HCT116 (cell line): ENCODE results near the gene GEN1. TPM values are rescaled to one million over a fixed set of nuclear protein-coding genes. Genes with fewer than 3 reads are reported as not detected.

Experiments
- ATAC-seq: fragments of 200-7000 bp; cut with Tn5 transposase; 2 replicates; pipeline ENCODE4 v1.9.1; 2020; ENCODE audit warnings: mild to moderate bottlenecking, moderate library complexity
- BruUV-seq: library from RNA; stranded (reverse); fragments of 400-500 nt; replicated peaks from 2 replicates; lab custom pipeline; 2021; lab: Mats Ljungman, UMichigan
- CTCF ChIA-PET: fragments of 300-600 bp; sonication (Branson Sonifier 250); formaldehyde crosslinking; loops from one replicate; lab custom pipeline; 2021; ENCODE audit warnings: antibody characterized with exemption; lab: Charles Lee
- POLR2A ChIA-PET: fragments of 300-600, 350-600 bp; sonication (Branson Sonifier 250); formaldehyde crosslinking; loops from one replicate; lab custom pipeline; 2021; ENCODE audit warnings: antibody characterized with exemption; lab: Charles Lee
- RAD21 ChIA-PET, 2 experiments: fragments of 300-600 bp; sonication (Branson Sonifier 250); formaldehyde crosslinking; loops; one replicate each; lab custom pipeline; 2023; ENCODE audit warnings: low total read pairs in 2 of 2; ENCODE audit not compliant: uncharacterized antibody in 2 of 2, unreplicated experiment in 2 of 2, low non-redundant PET in 1 of 2; lab: Charles Lee
- DNase-seq: peaks from one replicate; pipeline ENCODE4 v3.0.0-alpha.2; 2010; ENCODE audit warnings: low read depth, low spot score
- H2AFZ ChIP-seq: fragments of 200-600 bp; shearing (Covaris generic), sonication (generic); 2 replicates; pipeline ENCODE4 v1.6.1; 2017; ENCODE audit warnings: low read depth, mixed run types, mixed read lengths, antibody characterized with exemption, low read length; ENCODE audit not compliant: poor library complexity, severe bottlenecking
- H3K27ac ChIP-seq: 2 replicates; pipeline ENCODE4 v1.5.1; 2012; ENCODE audit warnings: low read depth, low read length
- H3K27me3 ChIP-seq: fragments of 200-600 bp; sonication (generic); 2 replicates; pipeline ENCODE4 v1.6.1; 2016; ENCODE audit warnings: mixed run types, low read length, mixed read lengths; ENCODE audit not compliant: insufficient read depth
- H3K36me3 ChIP-seq, 2 experiments: fragments of 200-500 bp in 1 of 2; fragments of 200-600 bp in 1 of 2; sonication (Bioruptor generic) in 1 of 2; sonication (generic) in 1 of 2; 2 replicates each; pipeline versions ENCODE4 v1.5.1 to v1.6.1; 2014 to 2016; ENCODE audit warnings: low read length in 2 of 2, inconsistent platforms in 1 of 2, mixed read lengths in 1 of 2, mixed run types in 1 of 2; ENCODE audit not compliant: insufficient read depth in 2 of 2, control insufficient read depth in 1 of 2
- H3K4me1 ChIP-seq, 2 experiments: fragments of 200-600 bp in 1 of 2; sonication (generic) in 1 of 2; 2 replicates each; pipeline versions ENCODE4 v1.5.1 to v1.6.1; 2012 to 2017; ENCODE audit warnings: low read length in 2 of 2, inconsistent platforms in 1 of 2, mild to moderate bottlenecking in 1 of 2, mixed read lengths in 1 of 2, mixed run types in 1 of 2, moderate library complexity in 1 of 2; ENCODE audit not compliant: insufficient read depth in 2 of 2, control insufficient read depth in 1 of 2
- H3K4me2 ChIP-seq: fragments of 200-600 bp; sonication (generic); 2 replicates; pipeline ENCODE4 v1.6.1; 2017; ENCODE audit warnings: mixed run types, low read length, mixed read lengths
- H3K4me3 ChIP-seq, 2 experiments: fragments of 200-600 bp in 1 of 2; sonication (generic) in 1 of 2; replicated peaks in 1 of 2; 2 replicates each; pipeline ENCODE4 v1.5.1; 2011 to 2016; ENCODE audit warnings: low read length in 2 of 2, control low read depth in 1 of 2, low read depth in 1 of 2, mild to moderate bottlenecking in 1 of 2, mixed read lengths in 1 of 2, mixed run types in 1 of 2
- H3K79me2 ChIP-seq: fragments of 200-600 bp; sonication (generic); 2 replicates; pipeline ENCODE4 v1.6.1; 2017; ENCODE audit warnings: mild to moderate bottlenecking, mixed run types, low read length, moderate library complexity, mixed read lengths; ENCODE audit not compliant: insufficient read depth
- H3K9ac ChIP-seq: fragments of 200-600 bp; sonication (generic); 2 replicates; pipeline ENCODE4 v1.6.1; 2016; ENCODE audit warnings: low read length, mixed read lengths
- H3K9me2 ChIP-seq: fragments of 200-600 bp; sonication (generic), shearing (Covaris generic); 2 replicates; pipeline ENCODE4 v1.6.1; 2017; ENCODE audit warnings: mixed run types, mild to moderate bottlenecking, moderate library complexity; ENCODE audit not compliant: insufficient read depth
- H3K9me3 ChIP-seq, 2 experiments: fragments of 200-500 bp in 1 of 2; fragments of 200-600 bp in 1 of 2; sonication (Bioruptor generic) in 1 of 2; sonication (generic) in 1 of 2; 2 replicates each; pipeline ENCODE4 v1.6.1; 2014 to 2017; ENCODE audit warnings: low read length in 2 of 2, mixed read lengths in 2 of 2, inconsistent platforms in 1 of 2, low read depth in 1 of 2, mild to moderate bottlenecking in 1 of 2, mixed run types in 1 of 2, moderate library complexity in 1 of 2; ENCODE audit not compliant: control insufficient read depth in 1 of 2, insufficient read depth in 1 of 2
- H4K20me1 ChIP-seq: fragments of 200-600 bp; sonication (generic), shearing (Covaris generic); 2 replicates; pipeline ENCODE4 v1.6.1; 2017; ENCODE audit warnings: mixed run types, mild to moderate bottlenecking, moderate library complexity; ENCODE audit not compliant: insufficient read depth
- CBX3 ChIP-seq: IDR thresholded peaks from 2 replicates; pipeline ENCODE4 v1.6.1; 2012; ENCODE audit warnings: low read depth
- CEBPB ChIP-seq: IDR thresholded peaks from 2 replicates; pipeline ENCODE4 v1.6.1; 2012; ENCODE audit warnings: low read depth
- EZH2 ChIP-seq: fragments of 200-600 bp; sonication (generic); IDR thresholded peaks from 2 replicates; pipeline ENCODE4 v1.6.1; 2017; ENCODE audit warnings: antibody characterized with exemption, mixed run types
- FOSL1 ChIP-seq: IDR thresholded peaks from 2 replicates; pipeline ENCODE4 v1.6.1; 2012; ENCODE audit warnings: low read depth
- POLR2AphosphoS5 ChIP-seq: IDR thresholded peaks from 2 replicates; pipeline ENCODE4 v1.6.1; 2011; ENCODE audit warnings: mild to moderate bottlenecking, low read depth, low read length, moderate library complexity
- SP1 ChIP-seq: IDR thresholded peaks from 2 replicates; pipeline ENCODE4 v1.6.1; 2012; ENCODE audit warnings: low read depth
- TCF7L2 ChIP-seq: IDR thresholded peaks from 2 replicates; pipeline ENCODE4 v1.7.0; 2011; ENCODE audit warnings: borderline replicate concordance, inconsistent platforms; ENCODE audit not compliant: insufficient read depth, insufficient read length; ENCODE audit errors: extremely low read depth
- YY1 ChIP-seq: IDR thresholded peaks from 2 replicates; pipeline ENCODE4 v1.6.1; 2011; ENCODE audit warnings: low read length, low read depth, moderate library complexity, mild to moderate bottlenecking; ENCODE audit not compliant: insufficient replicate concordance; ENCODE audit errors: extremely low read depth
- ZFX ChIP-seq: fragments of 450-650 bp; IDR thresholded peaks from 2 replicates; pipeline ENCODE4 v1.6.1; 2017
- ZNF274 ChIP-seq: fragments of 200-500 bp; sonication (Bioruptor generic); IDR thresholded peaks from 2 replicates; pipeline ENCODE4 v1.6.1; 2014; ENCODE audit warnings: mild to moderate bottlenecking, low read depth, low read length, inconsistent platforms
- intact Hi-C: fragments of 100-400 bp; cut with micrococcal nuclease; formaldehyde crosslinking; loops from 2 replicates; pipeline ENCODE4 v1.10.0; 2022
- total RNA-seq: library from RNA; stranded (reverse); gene quantifications from one replicate; pipeline ENCODE4 v1.2.1, GENCODE V29; 2021; ENCODE audit not compliant: unreplicated experiment
- TF ChIP-seq, protein P1 (sequence below): IDR thresholded peaks from 2 replicates; pipeline ENCODE4 v1.6.1; 2012; ENCODE audit warnings: low read depth
- TF ChIP-seq, protein P2 (sequence below), 3 experiments: fragments of 200-600 bp in 1 of 3; sonication (generic) in 1 of 3; IDR thresholded peaks in 2 of 3; conservative IDR thresholded peaks in 1 of 3; 2 replicates each; pipeline ENCODE4 v1.5.1; 2012 to 2017; ENCODE audit warnings: low read depth in 2 of 3, low read length in 2 of 3, antibody characterized with exemption in 1 of 3, borderline replicate concordance in 1 of 3, control low read depth in 1 of 3, mild to moderate bottlenecking in 1 of 3, mixed read lengths in 1 of 3, mixed run types in 1 of 3, moderate library complexity in 1 of 3; ENCODE audit not compliant: insufficient read depth in 1 of 3

GEN1 gene
- total RNA-seq, 1 experiment from 2014 or later, result 19.7 TPM

DNA sequence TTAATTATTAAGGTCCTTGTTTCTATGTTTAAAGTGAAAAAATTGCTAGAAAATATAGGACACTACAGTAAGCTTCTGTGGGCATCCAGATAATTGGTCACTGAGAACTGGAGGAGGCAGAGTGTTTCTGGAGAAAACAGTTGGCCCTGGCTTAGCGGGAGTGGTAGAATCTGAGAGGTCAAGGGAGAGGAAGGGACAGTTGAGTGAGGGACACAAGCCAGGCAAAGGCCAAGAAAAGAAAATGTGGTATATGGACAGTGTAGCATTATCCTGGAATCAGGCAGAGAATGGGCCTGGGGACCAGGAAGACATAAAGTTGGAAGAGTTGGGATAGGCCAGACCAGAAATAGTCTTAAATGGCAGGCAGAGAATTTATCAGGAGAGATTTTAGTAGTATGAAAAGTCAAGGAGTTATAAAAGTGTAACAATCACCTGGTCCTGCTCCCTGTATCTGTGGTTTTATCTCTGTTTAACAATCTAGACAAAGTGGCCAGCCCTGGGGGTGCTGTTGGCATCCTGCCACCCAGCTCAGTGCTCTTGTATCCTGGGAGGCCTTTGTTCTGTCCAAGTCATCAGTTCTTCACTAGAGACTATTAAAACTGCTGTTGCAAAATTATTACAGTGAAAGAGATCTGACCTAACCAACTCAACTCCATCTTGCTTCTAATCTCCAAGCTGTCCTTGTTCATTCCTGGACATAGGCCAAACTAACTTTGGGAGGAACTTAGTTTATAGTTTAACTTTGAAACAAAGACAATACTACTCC lies 46.9 kb downstream of the GEN1 start:
- POLR2A ChIA-PET, result no interaction called here
- TF ChIP-seq ZNF274 (no peak), YY1 (no peak), CBX3 (no peak), TCF7L2 (no peak), SP1 (no peak), EZH2 (no peak), FOSL1 (no peak), POLR2AphosphoS5 (no peak), CEBPB (no peak), ZFX (no peak)
- TF ChIP-seq, protein P1, sequence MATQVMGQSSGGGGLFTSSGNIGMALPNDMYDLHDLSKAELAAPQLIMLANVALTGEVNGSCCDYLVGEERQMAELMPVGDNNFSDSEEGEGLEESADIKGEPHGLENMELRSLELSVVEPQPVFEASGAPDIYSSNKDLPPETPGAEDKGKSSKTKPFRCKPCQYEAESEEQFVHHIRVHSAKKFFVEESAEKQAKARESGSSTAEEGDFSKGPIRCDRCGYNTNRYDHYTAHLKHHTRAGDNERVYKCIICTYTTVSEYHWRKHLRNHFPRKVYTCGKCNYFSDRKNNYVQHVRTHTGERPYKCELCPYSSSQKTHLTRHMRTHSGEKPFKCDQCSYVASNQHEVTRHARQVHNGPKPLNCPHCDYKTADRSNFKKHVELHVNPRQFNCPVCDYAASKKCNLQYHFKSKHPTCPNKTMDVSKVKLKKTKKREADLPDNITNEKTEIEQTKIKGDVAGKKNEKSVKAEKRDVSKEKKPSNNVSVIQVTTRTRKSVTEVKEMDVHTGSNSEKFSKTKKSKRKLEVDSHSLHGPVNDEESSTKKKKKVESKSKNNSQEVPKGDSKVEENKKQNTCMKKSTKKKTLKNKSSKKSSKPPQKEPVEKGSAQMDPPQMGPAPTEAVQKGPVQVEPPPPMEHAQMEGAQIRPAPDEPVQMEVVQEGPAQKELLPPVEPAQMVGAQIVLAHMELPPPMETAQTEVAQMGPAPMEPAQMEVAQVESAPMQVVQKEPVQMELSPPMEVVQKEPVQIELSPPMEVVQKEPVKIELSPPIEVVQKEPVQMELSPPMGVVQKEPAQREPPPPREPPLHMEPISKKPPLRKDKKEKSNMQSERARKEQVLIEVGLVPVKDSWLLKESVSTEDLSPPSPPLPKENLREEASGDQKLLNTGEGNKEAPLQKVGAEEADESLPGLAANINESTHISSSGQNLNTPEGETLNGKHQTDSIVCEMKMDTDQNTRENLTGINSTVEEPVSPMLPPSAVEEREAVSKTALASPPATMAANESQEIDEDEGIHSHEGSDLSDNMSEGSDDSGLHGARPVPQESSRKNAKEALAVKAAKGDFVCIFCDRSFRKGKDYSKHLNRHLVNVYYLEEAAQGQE, result no peak
- TF ChIP-seq, protein P2, sequence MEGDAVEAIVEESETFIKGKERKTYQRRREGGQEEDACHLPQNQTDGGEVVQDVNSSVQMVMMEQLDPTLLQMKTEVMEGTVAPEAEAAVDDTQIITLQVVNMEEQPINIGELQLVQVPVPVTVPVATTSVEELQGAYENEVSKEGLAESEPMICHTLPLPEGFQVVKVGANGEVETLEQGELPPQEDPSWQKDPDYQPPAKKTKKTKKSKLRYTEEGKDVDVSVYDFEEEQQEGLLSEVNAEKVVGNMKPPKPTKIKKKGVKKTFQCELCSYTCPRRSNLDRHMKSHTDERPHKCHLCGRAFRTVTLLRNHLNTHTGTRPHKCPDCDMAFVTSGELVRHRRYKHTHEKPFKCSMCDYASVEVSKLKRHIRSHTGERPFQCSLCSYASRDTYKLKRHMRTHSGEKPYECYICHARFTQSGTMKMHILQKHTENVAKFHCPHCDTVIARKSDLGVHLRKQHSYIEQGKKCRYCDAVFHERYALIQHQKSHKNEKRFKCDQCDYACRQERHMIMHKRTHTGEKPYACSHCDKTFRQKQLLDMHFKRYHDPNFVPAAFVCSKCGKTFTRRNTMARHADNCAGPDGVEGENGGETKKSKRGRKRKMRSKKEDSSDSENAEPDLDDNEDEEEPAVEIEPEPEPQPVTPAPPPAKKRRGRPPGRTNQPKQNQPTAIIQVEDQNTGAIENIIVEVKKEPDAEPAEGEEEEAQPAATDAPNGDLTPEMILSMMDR (IDR thresholded peaks at IDR 0.05 in 2 of 3, conservative IDR thresholded peaks at IDR 0.05 in 1 of 3; ENCODE audit: borderline replicate concordance in 1 of 3, insufficient read depth in 1 of 3, low read depth in 2 of 3, low read length in 2 of 3), result no peak
- no TSS peak for BruUV-seq
- intact Hi-C loops, result no loop called here
- H4K20me1 ChIP-seq, result no peaks in the 10 kb centered on the region
- no peaks in the 10 kb centered on the region for H3K4me1 ChIP-seq
- no peak for ATAC-seq
- no peaks in the 10 kb centered on the region for H3K9me2 ChIP-seq
- no peak overlapping the region for H3K9ac ChIP-seq
- H3K4me3 ChIP-seq, result no peak overlapping the region
- no peak overlapping the region for H3K27ac ChIP-seq
- H3K36me3 ChIP-seq, result no peaks in the 10 kb centered on the region
- H3K79me2 ChIP-seq, result no peaks in the 10 kb centered on the region
- DNase-seq, result no peak
- CTCF ChIA-PET, result no interaction called here
- no peak overlapping the region for H2AFZ ChIP-seq
- H3K27me3 ChIP-seq, result peaks cover 11% of the 10 kb centered on the region; the same call in 1 of the 2 replicates
- RAD21 ChIA-PET, result no interaction called here
- H3K9me3 ChIP-seq, result no peaks in the 10 kb centered on the region
- H3K4me2 ChIP-seq, result no peak overlapping the region
